Raji (cell line): ENCODE data around the gene SULT1C4.

Experiments used
- POLR2A ChIP-seq: IDR thresholded peaks from 2 replicates; pipeline ENCODE4 v1.6.1; 2011; ENCODE audit warnings: low read depth, low read length, control low read depth; ENCODE audit not compliant: insufficient read depth

SULT1C4 gene

GRCh38 chr2:108392029-108392428 lies 14.3 kb downstream of the SULT1C4 start:
- TF ChIP-seq POLR2A = no peak

DNA sequence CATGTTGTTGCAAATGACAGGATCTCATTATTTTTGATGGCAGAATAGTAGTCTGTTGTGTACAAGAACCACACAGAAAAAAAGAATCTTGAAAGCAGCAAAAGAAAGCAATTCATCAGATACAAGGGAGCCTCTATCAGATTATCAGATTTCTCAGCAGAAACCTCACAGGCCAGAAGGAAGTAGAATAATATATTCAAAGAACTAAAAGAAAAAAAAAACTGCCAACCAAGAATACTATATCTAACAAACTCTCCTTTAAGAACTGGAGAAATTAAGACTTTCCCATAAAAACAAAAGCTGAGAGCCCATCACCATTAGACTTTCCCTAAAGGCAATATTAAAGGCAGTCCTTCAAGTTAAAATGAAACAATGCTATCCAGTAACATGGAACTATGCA lies 15.4 kb downstream of the SULT1C4 start:
- no peak for TF ChIP-seq POLR2A

- no peak for TF ChIP-seq POLR2A
These were observed 17.4 kb downstream of the SULT1C4 start for GRCh38 chr2:108395155-108395554.

GRCh38 chr2:108396845-108397244 lies 19.1 kb downstream of the SULT1C4 start:
- TF ChIP-seq POLR2A = no peak

DNA sequence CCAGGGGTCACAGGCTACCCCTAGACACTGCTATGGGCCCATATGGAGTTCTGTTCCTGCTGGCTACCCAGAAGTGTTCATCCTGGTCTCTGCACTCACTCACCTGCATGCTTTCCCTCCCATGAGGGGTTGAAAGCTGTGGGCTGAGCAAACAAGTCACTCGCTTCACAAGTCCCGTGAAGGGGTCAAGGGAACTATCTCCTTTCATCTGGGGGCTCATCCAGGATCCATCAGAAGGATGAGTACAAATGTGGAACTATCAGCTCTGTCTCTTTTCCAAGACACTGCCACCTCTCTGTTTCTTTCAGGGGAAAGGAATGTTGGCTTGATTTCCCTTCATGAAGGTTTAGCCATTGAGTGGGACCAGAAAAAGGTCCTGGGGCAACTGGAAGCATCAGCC lies 21.7 kb downstream of the SULT1C4 start:
- TF ChIP-seq POLR2A = no peak

DNA sequence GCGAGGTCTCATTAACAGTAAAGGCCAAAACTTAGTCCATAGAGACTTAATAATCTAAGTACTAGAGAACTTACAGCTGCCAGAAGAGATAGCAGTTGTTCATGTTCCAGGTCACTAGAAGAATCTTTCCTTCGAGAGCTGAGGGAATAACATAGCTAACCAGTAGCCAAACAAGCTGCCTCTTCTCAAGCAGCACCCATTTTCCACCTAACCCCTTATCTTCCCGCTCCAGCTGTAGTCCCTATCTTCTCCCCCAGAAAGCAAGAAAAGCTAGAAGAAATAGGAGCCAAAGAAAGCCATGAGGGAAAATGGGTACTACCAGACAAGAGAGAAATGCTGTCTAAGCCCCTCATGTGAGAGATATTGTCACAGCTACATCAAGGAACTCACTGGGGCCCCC lies 24.0 kb downstream of the SULT1C4 start:
- TF ChIP-seq POLR2A = no peak

DNA sequence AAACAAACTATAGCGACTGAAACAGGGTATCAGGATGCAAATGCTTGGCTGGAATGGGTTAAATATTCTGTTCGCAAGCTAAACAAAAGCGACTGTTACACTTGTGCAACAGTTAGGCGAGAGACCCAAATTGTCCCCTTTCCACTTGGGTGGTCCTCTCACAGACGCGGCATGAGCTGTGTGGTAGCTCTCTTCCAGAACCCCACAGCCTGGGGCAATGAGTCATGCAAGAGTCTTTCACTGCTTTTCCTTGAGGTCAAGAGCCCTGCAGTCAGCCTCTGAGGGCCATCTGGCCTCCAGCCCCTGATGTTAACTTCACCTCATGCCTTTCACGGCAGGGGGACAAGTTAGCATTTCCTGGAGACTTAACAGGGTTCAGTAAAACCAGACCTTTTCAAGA lies 25.7 kb downstream of the SULT1C4 start:
- TF ChIP-seq POLR2A = no peak

- no peak for TF ChIP-seq POLR2A
These were observed 27.1 kb downstream of the SULT1C4 start for GRCh38 chr2:108404784-108405397.

GRCh38 chr2:108407864-108408729 lies 30.3 kb downstream of the SULT1C4 start:
- TF ChIP-seq POLR2A = no peak

DNA sequence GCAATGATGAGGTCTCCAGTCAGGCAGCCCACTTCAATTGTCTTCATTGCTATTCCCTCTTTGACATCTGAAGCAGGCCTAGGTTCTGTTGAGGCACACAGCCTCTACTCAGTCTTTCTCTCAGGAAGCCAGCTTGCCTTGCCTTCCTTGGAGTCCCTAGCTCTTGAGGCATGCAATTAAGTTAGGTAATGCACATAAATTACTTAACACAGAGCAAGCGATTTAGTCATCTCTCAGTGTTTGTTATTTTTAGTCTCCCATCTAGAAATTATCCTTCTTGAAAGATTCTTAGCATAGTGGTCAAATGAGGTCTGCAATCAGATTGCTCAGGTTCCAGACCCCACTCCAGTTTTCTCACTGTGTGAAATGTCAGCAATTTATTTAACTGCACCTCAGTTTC lies 32.0 kb downstream of the SULT1C4 start:
- TF ChIP-seq POLR2A = no peak

DNA sequence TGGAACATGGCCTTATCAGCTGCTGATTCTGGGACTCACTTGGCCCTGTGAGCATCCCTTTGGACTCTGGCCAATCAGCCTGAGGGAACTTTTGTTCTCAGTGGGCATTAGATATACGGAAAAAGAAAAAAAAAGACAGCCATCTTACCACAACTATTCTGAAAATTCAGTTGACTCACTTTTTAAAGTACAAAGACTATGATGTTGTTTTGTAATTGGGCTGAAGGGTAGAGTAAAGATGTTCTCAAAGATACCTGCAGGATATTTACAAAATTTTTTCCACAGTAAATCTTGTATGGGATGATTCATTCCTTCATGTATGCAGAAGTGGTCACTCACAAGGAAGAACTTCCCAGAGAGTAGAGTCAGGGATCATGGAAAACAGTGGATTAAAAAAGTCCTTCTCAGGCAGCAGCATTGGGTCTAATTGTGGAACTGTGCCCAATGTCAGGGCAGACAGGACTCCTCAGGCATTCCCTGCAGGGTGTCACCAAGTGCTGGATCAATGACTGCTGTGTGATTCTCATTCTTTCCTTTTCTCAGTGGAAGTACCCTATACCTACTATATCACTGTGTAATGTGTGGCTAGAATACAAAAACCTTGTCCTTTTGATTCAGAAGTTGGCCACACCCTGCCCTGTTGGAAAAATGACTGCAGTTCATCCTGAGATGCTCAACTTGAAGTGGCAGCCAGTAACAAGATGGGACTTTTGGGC lies 35.4 kb downstream of the SULT1C4 start:
- TF ChIP-seq POLR2A = no peak

DNA sequence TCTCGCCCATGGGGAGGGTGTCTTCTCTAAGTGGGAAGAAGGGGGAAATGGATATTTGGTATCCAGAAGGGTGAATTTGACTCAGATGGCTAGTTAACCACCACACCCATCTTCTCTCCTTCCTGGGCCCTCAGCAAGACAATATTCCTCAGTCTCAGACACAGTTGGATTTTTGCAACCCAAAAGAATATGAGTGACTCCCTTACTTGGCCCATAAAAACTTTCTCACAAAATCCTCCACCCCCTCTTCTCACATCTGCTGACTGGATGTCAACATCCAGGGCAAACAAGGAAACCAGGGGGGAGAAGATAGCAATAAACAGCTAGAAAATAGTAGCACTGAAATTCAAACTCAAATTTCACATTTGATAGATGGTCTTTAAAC lies 35.9 kb downstream of the SULT1C4 start:
- no peak for TF ChIP-seq POLR2A

GRCh38 chr2:108414256-108414876 lies 36.6 kb downstream of the SULT1C4 start:
- no peak for TF ChIP-seq POLR2A

DNA sequence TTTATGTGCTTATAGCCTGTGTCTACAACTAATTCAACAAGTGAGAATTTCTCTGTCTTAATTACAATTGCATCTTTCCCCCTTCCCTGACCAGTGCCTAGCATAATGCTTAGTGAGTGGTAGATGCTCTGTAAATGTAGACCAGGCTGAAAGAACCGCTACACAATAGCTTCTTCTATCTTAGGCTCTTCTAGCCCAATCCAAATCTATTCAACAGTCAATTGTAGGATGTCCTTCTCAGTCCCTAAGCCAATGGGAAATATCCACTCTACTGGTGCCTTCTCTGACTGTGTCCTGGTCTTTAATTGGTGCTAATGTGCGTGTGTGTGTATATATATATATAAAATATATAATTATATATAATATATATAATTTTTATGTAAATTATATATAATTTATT lies 37.2 kb downstream of the SULT1C4 start:
- no peak for TF ChIP-seq POLR2A

GRCh38 chr2:108417254-108417653 lies 39.5 kb downstream of the SULT1C4 start:
- TF ChIP-seq POLR2A = no peak
